Activated CD8-positive, alpha-beta memory T cell treated with anti-CD3 and anti-CD28 coated beads, Interleukin-2, amount 10 ng/mL, durations not matched to agents 7 days and 5 days (primary cell): Measurements from ENCODE around the gene RBX1. TPM values are rescaled to one million over a fixed set of nuclear protein-coding genes. Genes with fewer than 3 reads are reported as not detected.
"Not testable (repeated sequence)": the region's sequence is repeated elsewhere in the genome, so short reads cannot be mapped to it uniquely, and the experiment has no call there.

Source experiments
- ATAC-seq: fragments of 150-1000 bp; cut with Tn5 transposase; one replicate; pipeline ENCODE4 v1.10.0; 2021; ENCODE audit warnings: moderate library complexity
- CTCF ChIA-PET: fragments of 350-600 bp; sonication (Branson Sonifier 250); formaldehyde crosslinking; loops from one replicate; lab custom pipeline; 2021; ENCODE audit warnings: antibody characterized with exemption; lab: Charles Lee
- DNase-seq: peaks from one replicate; pipeline ENCODE4 v3.0.0-alpha.2; 2020
- H3K27ac Mint-ChIP-seq: one replicate; pipeline ENCODE4 v1.8.0; 2021; ENCODE audit warnings: mild to moderate bottlenecking, mixed read lengths
- H3K27me3 Mint-ChIP-seq: one replicate; pipeline ENCODE4 v1.8.0; 2021; ENCODE audit warnings: mixed read lengths
- H3K36me3 Mint-ChIP-seq: one replicate; pipeline ENCODE4 v1.8.0; 2021; ENCODE audit warnings: mild to moderate bottlenecking, mixed read lengths
- H3K4me1 Mint-ChIP-seq: one replicate; pipeline ENCODE4 v1.8.0; 2021; ENCODE audit warnings: mixed read lengths
- H3K4me3 Mint-ChIP-seq: one replicate; pipeline ENCODE4 v1.8.0; 2021; ENCODE audit warnings: mild to moderate bottlenecking, moderate library complexity, mixed read lengths
- H3K9me3 Mint-ChIP-seq: one replicate; pipeline ENCODE4 v1.8.0; 2022; ENCODE audit warnings: low read depth, mixed read lengths
- total RNA-seq, 2 experiments: library from RNA; stranded (reverse); gene quantifications; one replicate each; pipeline ENCODE4 v1.2.3, GENCODE V29; 2021

Gene RBX1
- total RNA-seq, 2 experiments from 2014 or later, result 76.9 to 82.8 TPM

GRCh38 chr22:40979198-40979597, 28.0 kb downstream of the RBX1 start:
- H3K27ac Mint-ChIP-seq, result no peak overlapping the region
- CTCF ChIA-PET, result no interaction called here
- no peak for ATAC-seq
- H3K4me1 Mint-ChIP-seq, result no peaks in the 10 kb centered on the region
- no peaks in the 10 kb centered on the region for H3K36me3 Mint-ChIP-seq
- no peaks in the 10 kb centered on the region for H3K9me3 Mint-ChIP-seq
- DNase-seq, result no peak
- no peak overlapping the region for H3K4me3 Mint-ChIP-seq
- H3K27me3 Mint-ChIP-seq, result no peaks in the 10 kb centered on the region

DNA sequence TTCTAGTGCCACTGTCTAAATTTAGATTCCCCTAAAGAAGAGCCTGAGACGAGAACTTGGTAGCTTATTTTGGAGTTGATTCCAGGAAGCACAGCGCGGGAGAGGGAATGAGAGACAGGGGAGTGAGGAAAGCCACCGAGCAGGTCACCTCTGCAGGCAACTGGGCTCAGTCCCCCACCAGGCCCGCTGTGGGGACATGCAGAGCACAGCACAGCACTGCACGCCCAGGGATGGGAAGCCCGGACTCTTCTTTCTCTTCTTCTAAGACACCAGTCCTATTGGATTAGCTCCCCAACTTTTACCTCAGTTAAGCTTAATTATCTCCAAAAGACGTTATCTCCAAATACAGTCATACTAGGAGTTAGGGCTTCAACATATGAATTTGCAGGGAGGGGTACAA, 28.7 kb downstream of the RBX1 start:
- Mint-ChIP-seq H3K27ac (no peak overlapping the region), H3K36me3 (no peaks in the 10 kb centered on the region), H3K4me1 (no peaks in the 10 kb centered on the region), H3K9me3 (no peaks in the 10 kb centered on the region), H3K4me3 (no peak overlapping the region), H3K27me3 (no peaks in the 10 kb centered on the region)
- CTCF ChIA-PET, result no interaction called here
- DNase-seq (no peak), ATAC-seq (no peak)

DNA sequence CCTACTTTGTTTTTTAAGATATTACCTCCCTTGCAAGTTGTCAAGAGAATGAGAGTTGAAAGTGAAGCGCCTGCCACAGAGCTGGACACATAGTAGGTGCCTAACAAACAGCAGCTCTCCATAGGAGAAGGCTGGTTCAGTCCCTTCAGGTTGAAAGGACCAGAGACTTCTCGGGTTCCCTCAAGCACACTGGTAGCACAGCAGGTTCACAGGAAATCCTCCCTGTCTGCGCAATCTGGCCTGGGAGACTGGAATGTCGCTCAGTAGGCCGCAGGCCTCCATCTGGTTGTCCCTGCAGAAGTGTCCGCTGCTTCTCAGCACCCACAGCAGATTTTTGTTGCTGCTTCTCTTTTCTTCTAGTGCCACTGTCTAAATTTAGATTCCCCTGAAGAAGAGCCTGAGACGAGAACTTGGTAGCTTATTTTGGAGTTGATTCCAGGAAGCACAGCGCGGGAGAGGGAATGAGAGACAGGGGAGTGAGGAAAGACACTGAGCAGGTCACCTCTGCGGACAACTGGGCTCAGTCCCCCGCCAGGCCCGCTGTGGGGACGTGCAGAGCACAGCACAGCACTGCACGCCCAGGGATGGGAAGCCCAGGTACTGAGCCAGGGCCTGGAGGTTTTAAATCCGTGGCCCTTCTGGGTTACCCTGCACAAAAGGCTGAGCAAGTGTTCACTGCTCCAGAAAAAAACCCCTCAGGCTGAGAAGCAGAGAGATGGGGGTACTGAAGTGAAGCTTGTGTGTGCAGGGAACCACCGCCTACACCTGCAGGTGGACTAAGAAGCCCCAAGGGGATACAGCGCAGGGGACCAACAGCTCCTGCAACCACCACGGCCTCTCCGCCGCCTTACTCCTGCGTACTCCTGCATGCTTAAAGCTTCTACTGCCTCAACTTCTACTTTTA, 31.6 kb downstream of the RBX1 start:
- Mint-ChIP-seq H3K4me1 (no peaks in the 10 kb centered on the region), H3K9me3 (no peaks in the 10 kb centered on the region)

DNA sequence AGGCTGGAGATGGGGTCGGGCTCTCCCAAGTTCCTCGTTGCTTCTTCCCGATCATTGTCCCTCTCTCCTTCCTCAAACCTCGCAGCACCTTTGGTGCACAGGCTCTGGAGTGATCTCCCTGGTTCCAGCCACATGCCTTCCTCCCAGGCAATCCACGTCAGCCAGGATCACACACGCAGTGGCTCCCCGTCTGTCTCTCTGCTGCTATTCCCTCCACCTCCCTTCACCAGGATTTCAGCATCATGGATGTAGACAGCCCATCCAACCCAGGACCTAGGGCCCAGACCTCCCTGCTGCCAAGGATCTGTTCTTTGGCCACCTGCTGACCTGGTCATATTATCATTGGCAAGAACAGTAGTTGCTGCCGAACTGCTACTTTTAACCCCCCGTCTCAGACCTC, 40.1 kb downstream of the RBX1 start:
- Mint-ChIP-seq H3K4me3 (no peak overlapping the region), H3K27me3 (peaks cover 10% of the 10 kb centered on the region), H3K9me3 (no peaks in the 10 kb centered on the region), H3K27ac (no peak overlapping the region), H3K36me3 (no peaks in the 10 kb centered on the region), H3K4me1 (no peaks in the 10 kb centered on the region)
- CTCF ChIA-PET, result no interaction called here
- no peak for DNase-seq
- no peak for ATAC-seq

More for the DNA sequence above, 31.6 kb downstream of the RBX1 start:
- Mint-ChIP-seq H3K27me3 (no peaks in the 10 kb centered on the region), H3K27ac (no peak overlapping the region), H3K4me3 (no peak overlapping the region), H3K36me3 (no peaks in the 10 kb centered on the region)
- no peak for ATAC-seq
- CTCF ChIA-PET, result no interaction called here
- DNase-seq, result no peak

DNA sequence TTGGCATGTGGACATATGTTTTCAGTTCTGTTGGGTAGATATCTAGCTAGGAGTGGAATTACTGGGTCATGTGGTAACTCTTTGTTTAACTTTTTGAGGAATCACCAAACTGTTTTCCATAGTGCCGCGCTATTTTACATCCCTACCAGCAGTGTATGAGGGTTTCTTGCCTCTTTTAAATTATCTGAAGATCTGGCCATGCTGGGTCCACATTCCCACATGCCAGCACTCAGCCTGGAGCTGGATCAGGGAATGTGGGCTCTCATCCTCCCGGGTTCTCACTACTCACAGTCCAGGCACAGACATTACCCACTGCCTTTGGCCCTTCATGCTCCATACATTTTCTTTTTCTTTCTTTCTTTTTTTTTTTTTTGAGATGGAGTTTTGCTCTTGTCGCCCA, 44.6 kb downstream of the RBX1 start:
- peaks cover 13% of the 10 kb centered on the region for H3K27me3 Mint-ChIP-seq
- H3K4me1 Mint-ChIP-seq, result no peaks in the 10 kb centered on the region
- H3K9me3 Mint-ChIP-seq, result no peaks in the 10 kb centered on the region
- no peaks in the 10 kb centered on the region for H3K36me3 Mint-ChIP-seq
- no peak for ATAC-seq
- H3K4me3 Mint-ChIP-seq, result no peak overlapping the region
- CTCF ChIA-PET, result no interaction called here
- DNase-seq, result no peak
- H3K27ac Mint-ChIP-seq, result no peak overlapping the region

GRCh38 chr22:40997520-40997919, 46.3 kb downstream of the RBX1 start:
- CTCF ChIA-PET, result no interaction called here
- Mint-ChIP-seq H3K36me3 (no peaks in the 10 kb centered on the region), H3K27me3 (peaks cover 14% of the 10 kb centered on the region), H3K9me3 (no peaks in the 10 kb centered on the region), H3K4me1 (no peaks in the 10 kb centered on the region), H3K4me3 (no peak overlapping the region), H3K27ac (no peak overlapping the region)
- DNase-seq, result no peak
- ATAC-seq, result no peak

DNA sequence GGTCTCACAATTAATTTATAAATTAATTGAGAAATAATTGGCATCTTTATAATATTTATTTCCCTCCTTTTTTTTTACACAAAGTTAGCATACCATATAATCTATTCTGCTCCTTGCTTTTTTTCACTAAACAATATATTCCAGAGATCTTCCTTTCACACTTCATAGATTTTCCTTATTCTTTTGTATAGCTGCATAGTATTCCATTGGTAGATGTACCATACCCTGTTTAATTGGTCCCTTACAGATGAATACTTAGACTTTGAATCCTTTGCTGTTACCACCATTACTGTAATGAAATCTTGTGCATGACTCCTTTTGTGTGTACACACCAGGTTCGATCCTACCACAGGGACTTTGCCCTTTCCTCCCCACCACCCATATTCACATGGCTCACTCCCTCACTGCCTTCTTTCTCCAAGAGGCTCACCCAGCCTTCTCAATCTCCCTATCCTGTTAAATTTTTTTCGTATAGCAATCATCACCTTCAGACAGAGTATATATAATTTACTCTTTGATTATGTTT, 48.9 kb downstream of the RBX1 start:
- H3K4me3 Mint-ChIP-seq, result no peak overlapping the region
- H3K27me3 Mint-ChIP-seq, result peaks cover 9% of the 10 kb centered on the region
- H3K36me3 Mint-ChIP-seq, result no peaks in the 10 kb centered on the region
- no peaks in the 10 kb centered on the region for H3K4me1 Mint-ChIP-seq
- no peak overlapping the region for H3K27ac Mint-ChIP-seq
- H3K9me3 Mint-ChIP-seq, result no peaks in the 10 kb centered on the region
- no peak for DNase-seq
- no peak for ATAC-seq
- CTCF ChIA-PET, result no interaction called here

- Mint-ChIP-seq H3K9me3 (no peaks in the 10 kb centered on the region), H3K27ac (no peak overlapping the region), H3K4me3 (no peak overlapping the region), H3K27me3 (peaks cover 12% of the 10 kb centered on the region), H3K36me3 (no peaks in the 10 kb centered on the region), H3K4me1 (no peaks in the 10 kb centered on the region)
- DNase-seq, result no peak
- no peak for ATAC-seq
- CTCF ChIA-PET, result interaction anchor here (0.7 kb wide), 1 partner anchor 59 kb away, joined by 3 read pairs; no protein-coding TSS in a partner anchor
Measured at GRCh38 chr22:41000941-41001721, 50.0 kb downstream of the RBX1 start.

- Mint-ChIP-seq H3K4me3 (no peak overlapping the region), H3K27ac (no peak overlapping the region), H3K36me3 (no peaks in the 10 kb centered on the region), H3K4me1 (no peaks in the 10 kb centered on the region), H3K9me3 (no peaks in the 10 kb centered on the region), H3K27me3 (peaks cover 12% of the 10 kb centered on the region)
- no peak for ATAC-seq
- CTCF ChIA-PET, result interaction anchor here (0.7 kb wide), 1 partner anchor 59 kb away, joined by 3 read pairs; no protein-coding TSS in a partner anchor
- DNase-seq, result no peak
Measured at GRCh38 chr22:41001722-41002122, 50.5 kb downstream of the RBX1 start.

DNA sequence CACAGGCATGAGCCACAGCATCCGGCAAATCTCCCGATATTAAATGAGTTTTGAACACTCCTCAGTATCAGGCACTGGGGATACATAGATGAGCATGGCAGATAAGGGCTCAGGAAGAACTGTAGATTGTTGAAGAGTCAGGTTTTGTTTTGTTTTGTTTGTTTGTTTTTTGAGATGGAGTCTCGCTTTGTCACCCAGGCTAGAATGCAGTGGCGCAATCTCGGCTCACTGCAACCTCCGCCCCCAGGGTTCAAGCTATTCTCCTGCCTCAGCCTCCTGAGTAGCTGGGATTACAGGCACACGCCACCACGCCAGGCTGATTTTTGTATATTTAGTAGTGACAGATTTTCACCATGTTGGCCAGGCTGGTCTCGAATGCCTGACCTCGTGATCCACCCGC, 51.2 kb downstream of the RBX1 start:
- DNase-seq, H3K4me1 Mint-ChIP-seq, ATAC-seq, H3K36me3 Mint-ChIP-seq, H3K4me3 Mint-ChIP-seq, H3K27ac Mint-ChIP-seq, H3K9me3 Mint-ChIP-seq: not testable (repeated sequence)
- CTCF ChIA-PET, result interaction anchor here (1.0 kb wide), 1 partner anchor 43 kb away, joined by 3 read pairs; no protein-coding TSS in a partner anchor
- H3K27me3 Mint-ChIP-seq, result peaks cover 12% of the 10 kb centered on the region

GRCh38 chr22:41003066-41003465, 51.9 kb downstream of the RBX1 start:
- peaks cover 12% of the 10 kb centered on the region for H3K27me3 Mint-ChIP-seq
- DNase-seq, result no peak
- H3K4me1 Mint-ChIP-seq, result no peaks in the 10 kb centered on the region
- CTCF ChIA-PET, result interaction anchor here (1.0 kb wide), 1 partner anchor 43 kb away, joined by 3 read pairs; no protein-coding TSS in a partner anchor
- H3K36me3 Mint-ChIP-seq, result no peaks in the 10 kb centered on the region
- no peak overlapping the region for H3K4me3 Mint-ChIP-seq
- H3K9me3 Mint-ChIP-seq, result no peaks in the 10 kb centered on the region
- H3K27ac Mint-ChIP-seq, result no peak overlapping the region
- no peak for ATAC-seq

GRCh38 chr22:41003976-41004375, 52.8 kb downstream of the RBX1 start:
- H3K9me3 Mint-ChIP-seq, result no peaks in the 10 kb centered on the region
- peaks cover 12% of the 10 kb centered on the region for H3K27me3 Mint-ChIP-seq
- ATAC-seq, result no peak
- no peaks in the 10 kb centered on the region for H3K36me3 Mint-ChIP-seq
- CTCF ChIA-PET, result no interaction called here
- no peaks in the 10 kb centered on the region for H3K4me1 Mint-ChIP-seq
- DNase-seq, result no peak
- no peak overlapping the region for H3K27ac Mint-ChIP-seq
- H3K4me3 Mint-ChIP-seq, result no peak overlapping the region

GRCh38 chr22:41009222-41009948, 58.2 kb downstream of the RBX1 start:
- CTCF ChIA-PET, result interaction anchor here (1.3 kb wide), 1 partner anchor 87 kb away, joined by 3 read pairs; no protein-coding TSS in a partner anchor
- Mint-ChIP-seq H3K4me3 (no peak overlapping the region), H3K27me3 (peaks cover 4% of the 10 kb centered on the region), H3K36me3 (no peaks in the 10 kb centered on the region), H3K27ac (no peak overlapping the region), H3K9me3 (no peaks in the 10 kb centered on the region), H3K4me1 (no peaks in the 10 kb centered on the region)
- no peak for DNase-seq
- no peak for ATAC-seq
